NCI-H2081 (cell line): Measurements from ENCODE around the gene HIF1A.
"Not testable (repeated sequence)": the region's sequence is repeated elsewhere in the genome, so short reads cannot be mapped to it uniquely, and the experiment has no call there.

Experiments
- DNase-seq, 2 experiments: peaks; one replicate each; lab custom pipeline; 2025; lab: John Stamatoyannopoulos, UW

HIF1A gene

DNA sequence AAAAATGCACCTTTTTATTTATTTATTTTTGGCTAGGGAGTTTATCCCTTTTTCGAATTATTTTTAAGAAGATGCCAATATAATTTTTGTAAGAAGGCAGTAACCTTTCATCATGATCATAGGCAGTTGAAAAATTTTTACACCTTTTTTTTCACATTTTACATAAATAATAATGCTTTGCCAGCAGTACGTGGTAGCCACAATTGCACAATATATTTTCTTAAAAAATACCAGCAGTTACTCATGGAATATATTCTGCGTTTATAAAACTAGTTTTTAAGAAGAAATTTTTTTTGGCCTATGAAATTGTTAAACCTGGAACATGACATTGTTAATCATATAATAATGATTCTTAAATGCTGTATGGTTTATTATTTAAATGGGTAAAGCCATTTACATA lies 52.0 kb downstream of the HIF1A start:
- no peak for DNase-seq

DNA sequence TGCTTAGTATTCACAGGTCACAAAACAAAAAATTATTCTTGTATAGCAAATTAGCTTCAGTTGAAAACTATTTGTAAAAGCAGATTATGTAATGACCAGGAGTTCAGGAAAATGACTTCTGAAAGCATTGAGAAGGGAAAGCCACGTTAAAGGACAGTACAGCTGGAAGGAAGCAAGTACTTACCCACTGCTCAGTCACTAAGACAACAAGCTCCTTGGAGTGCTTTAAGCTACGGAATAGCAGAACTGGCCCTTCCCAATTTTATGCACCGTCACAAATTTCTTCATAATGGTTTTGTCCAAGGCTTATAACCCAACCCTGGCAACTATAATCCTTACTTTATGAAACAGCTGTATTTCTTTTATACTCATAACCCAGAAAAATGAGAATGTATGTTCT lies 54.0 kb downstream of the HIF1A start:
- DNase-seq, result no peak

DNA sequence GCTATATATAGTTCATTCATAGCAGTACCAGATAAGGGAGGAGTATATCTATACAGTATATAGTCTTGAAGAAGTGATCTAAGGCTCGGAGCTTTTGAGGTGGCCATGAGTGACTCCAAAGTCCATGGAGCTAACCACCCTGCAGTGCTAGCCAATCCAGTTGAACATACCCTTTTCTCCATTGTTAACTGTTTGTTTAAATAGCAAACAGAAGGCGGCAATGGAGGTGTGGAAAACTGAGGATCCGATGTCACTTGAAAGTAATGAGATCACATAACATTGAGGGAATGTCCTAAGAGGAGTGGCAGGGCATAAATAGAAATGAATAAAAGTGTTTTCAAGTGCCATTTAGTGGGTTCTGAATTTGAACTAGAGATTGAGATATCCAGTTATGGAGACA lies 54.6 kb downstream of the HIF1A start:
- peak; percentile 27 to 74 for DNase-seq

DNA sequence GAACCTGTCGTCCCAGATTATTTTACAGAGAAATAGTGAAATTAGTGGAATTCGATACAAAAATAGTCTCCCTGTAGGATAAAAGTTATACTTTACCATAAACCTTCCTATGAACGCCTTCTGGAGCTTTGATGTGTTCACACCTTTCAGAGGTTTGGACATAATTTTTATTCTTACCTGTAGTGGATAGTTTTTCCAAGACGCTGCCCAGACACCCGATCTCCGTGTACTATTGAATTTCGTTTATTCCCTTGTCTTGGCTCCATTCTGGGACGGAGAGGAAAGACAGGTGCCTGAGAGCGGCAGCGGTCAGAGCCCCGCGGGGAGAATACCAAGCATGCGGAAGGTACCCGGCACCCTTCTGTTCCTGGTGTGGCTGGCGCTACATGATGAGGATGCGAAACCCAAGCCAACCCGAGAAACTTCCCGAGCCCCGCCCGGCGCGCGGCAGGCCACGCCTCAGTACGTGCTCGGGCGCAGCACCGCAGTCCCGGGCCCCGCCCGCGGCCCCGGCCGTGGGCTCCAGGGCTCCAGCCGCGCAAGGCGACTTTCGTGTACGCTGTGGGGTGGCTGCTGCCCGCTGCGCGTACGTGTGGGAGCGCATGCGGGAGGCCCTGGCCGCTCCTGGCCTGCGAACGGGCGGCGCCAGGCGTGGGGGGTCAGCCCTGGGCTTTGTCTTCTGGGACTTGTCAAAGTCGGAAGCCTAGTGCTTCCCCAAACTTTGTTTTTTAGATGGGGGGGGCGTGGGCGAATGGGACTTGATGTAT lies 55.6 kb downstream of the HIF1A start:
- peak; percentile 71 to 88 for DNase-seq

DNA sequence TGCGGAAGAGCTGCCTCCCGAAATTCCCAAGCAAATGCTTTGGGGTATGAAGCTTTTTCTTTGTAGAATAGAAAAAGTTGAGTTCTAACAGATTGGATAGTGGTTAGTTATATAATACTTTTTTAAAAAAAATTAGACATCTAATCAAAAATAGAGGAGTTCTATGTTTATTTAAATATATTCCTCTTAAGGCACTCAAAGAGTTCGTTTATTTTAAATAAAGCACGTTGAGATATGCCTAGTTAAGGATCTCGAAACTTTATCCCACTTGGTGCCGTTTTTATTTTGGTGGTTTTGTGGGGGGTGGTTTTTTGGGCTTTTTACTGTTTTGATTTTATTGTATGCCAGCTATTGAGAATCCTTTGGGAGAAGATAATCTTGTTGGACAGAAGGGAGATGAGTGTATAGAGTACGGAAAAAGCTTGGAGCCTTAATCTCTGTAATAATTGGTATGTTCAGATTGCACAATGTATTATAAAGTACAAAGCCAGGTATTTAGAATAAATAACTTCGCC lies 56.2 kb downstream of the HIF1A start:
- no peak for DNase-seq

DNA sequence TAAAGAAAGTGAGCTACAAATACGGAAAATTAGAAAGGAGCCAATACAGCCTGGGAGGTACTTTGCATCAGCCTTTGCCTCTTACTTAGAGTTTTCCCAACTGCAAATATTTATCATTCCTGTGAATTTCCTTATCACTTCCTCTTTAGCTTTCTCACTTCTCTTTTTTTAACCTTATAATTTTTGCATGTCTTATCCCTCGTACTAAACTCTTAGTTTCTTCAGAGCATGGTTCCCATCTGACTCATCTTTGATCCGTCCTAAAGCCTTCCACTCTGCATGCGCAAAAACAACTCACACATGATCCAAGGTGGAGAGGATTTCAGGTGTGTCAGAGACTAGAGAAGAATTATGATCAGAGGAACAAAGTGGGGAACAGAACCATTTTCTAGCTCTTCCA lies 57.3 kb downstream of the HIF1A start:
- no peak for DNase-seq

DNA sequence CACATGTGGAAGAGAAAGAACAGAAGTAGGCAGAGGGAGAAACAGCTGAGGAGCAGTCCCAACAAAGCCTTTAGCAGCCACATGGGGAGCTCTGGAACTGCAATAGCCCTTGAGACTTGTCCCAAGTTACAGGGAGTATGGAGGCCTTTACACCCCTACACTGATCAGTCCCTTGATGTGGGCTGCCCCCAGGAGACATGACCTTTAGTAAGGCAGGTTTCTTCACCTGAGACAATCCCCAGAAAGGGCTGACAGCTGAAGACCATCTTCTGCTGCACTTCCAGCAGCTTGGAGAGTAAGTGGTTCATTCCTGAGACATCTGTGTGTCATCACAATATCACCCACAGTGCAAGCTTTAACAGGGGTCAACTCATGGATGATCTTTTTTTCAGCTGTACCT lies 58.3 kb downstream of the HIF1A start:
- no peak for DNase-seq

DNA sequence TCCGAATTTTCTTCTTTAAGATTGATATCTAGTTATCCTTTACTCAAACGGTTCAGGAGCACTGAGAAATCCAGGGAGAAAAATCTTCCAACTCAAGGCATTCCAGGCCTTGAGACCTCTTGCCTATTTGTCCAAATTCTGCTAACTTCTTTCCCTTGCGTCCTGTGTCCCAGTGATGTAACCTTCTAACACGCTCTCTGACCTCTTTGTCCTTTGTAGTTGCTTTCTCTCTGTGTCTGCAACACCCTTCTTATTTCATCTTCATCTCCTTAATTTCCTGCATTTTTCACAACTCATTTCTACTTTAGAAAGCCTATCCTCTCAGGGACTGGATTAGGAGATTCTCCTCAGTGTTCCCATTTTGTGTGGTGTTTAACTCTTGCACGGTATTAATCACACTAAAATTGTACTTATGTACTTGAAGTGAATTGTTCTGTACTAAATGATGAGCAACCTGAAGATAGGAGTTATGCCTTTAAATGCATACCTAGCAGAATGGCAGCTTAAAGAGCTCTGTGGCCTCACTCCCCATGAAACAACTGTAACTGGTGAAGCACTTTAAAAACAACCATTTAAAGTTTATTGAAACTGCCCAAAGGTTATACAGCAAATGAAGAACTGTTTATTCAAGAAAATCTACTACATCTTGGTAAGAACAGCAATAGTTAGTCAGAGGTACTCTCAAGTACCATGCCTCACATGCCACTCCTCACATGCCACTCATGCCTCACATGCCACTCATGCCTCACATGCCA lies 59.5 kb downstream of the HIF1A start:
- no peak for DNase-seq

DNA sequence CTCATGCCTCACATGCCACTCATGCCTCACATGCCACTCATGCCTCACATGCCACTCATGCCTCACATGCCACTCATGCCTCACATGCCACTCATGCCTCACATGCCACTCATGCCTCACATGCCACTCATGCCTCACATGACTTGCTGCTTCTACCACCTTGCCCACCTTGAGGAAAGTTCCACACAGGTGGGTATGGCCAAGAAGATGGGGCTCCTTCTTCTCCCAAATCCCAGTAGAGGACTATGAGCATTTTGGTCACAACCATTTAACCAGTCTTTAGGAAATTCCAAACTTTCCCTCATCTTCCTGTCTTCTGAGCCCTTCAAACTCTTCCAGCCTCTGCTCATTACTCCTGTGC lies 60.0 kb downstream of the HIF1A start:
- not testable (repeated sequence) for DNase-seq

DNA sequence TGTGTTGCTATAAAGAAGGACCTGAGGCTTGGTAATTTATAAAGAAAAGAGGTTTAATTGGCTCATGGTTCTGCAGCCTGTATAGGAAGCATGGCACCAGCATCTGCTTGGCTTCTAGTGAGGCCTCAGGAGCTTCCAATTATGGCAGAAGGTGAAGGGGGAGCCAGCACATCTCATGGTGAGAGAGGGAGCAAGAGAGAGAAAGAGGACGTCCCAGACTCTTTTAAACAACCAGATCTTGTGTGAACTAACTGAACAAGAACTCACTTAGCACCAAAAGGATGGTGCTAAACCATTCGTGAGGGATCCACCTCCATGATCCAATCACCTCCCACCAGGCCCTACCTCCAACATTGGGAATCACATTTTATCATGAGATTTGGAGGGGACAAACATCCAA lies 60.8 kb downstream of the HIF1A start:
- DNase-seq, result no peak

DNA sequence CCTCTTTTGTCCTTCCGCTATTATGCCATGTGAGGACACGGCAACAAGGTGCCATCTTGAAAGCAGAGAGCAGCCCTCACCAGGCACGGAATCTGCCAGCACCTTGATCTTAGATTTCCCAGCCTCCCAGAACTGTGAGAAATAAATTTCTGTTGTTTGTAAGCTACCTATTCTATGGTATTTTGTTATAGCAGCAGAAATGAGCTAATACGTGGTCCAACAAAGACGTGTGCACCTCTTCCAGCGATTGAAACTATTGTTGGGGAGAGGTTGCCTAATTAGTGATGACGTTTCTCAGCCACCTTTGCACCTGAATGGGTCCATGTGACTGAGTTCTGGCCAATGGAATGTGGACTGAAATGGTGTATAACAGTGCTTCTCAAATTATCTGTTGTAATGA lies 64.6 kb downstream of the HIF1A start:
- DNase-seq, result no peak

DNA sequence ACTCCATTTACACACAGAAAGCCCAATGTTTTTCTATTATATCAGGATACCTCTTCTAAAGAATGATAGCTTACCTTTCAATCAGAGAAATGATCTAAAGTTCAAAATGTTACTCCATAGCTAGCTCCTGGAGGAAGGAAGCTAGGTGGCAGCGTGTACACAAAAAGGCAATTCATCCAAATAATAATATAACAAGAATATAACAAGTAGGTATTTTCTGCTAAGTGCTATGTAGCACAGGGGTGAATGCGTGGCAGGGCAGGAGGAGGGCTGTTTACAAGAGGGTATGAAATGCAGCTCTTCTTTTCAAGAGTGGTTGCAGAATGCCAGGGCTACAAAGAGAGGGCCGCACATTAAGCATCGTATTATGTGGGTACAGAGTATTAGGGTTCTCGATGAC lies 66.2 kb downstream of the HIF1A start:
- DNase-seq, result no peak

DNA sequence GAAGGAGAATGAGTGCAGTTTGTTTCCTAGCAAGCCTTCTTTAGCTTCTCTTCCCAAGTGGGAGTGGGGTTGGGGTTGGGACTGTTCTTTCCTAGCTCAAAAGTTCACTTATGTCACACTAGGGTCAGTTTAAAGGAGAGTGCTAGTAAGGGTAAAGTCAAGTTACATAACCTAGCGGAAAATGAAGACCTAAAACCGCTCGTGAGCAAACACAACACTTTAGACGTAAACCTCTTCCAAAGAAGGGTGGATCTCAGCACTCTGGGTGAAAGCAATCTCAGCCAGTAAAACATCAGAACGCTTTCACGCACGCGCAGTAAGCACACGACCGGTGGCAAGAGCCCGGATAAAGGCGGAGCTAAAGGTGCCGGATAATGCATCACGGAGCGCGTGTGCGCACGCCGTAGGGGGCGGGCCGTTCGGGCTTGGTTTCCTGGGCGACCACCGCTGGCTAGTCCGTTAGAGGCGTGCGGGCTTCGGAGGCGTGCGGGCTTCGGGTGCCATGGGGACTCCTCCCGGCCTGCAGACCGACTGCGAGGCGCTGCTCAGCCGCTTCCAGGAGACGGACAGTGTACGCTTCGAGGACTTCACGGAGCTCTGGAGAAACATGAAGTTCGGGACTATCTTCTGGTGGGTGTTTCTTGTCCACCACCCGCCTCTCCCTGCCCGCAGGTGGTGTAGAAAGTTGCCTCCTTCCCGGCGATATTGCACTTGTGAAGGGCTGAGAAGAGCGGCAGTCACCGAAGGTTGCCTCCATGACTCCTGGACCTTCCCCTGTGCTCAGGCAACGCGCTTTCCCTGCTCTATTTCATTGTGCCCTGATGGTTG lies 66.9 kb downstream of the HIF1A start, which contains the start of gene SNAPC1:
Gene SNAPC1 (plus strand): TSS at position 462 of the 828 bp plus-strand sequence. CDS start 41 bp downstream, at position 503.
- DNase-seq, result peak; percentile 97 to 99

DNA sequence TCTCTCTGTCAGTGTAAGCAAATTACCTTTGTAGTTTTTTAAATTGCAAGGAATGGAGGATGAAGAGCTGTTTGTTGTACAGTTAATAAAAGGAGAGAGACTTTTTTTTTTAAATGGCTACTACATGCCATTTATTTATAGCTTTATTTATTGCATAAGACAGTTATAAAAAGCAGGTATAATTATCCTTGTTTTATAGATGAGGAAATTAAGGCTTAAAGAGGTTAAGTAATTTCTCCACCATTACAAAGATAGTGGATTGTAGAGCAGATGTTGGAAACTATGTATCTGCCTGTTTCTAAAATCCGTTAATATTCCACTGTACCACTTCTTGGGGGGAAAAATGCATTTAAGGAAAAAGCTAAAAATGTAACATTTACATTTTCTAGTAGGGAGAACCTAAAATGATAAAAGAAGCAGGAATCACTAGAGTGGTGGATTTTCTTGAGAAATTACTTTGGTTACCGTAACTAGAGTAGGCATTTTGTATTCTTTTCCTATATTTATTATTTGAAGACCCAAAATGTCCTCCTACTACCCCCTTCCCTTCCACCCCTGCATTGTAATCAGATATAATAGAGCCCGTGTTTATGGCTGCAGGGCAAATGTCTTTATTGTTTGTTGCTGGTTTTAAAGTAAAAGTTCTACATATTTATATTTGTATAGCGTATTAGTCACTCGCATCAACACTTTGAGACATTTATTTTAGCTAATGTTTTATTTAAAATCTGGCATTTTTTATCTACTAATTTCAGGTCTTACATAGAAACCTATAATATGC lies 69.2 kb downstream of the HIF1A start:
- DNase-seq, result peak; percentile 7 to 42

DNA sequence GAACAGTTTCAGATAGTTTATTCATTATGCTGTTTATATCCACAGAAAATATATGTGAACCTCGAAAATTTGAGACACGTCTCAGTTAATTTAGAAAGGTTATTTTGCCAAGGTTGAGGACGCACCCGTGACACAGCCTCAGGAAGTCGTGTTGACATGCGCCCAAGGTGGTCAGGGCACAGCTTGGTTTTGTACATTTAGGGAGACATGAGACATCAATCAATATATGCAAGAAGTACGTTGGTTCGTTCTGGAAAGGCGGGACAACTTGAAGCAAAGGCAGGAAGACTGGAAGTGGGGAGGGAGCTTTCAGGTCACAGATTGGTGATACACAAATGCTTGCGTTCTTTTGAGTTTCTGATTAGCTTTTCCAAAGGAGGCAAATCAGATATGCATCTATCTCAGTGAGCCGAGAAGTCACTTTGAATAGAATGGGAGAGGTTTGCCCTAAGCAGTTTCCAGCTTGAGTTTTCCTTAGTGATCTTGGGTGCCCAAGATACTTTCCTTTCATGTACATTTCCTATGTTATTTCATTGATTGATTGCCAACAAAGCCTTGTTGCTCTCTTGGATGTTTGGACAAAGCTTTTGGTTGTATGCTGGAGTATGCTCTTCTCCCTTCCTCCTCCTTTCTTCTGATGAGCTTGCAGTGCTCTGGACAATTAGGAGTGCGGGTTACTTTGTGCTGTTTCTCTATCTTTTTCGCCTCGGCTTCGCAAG lies 70.1 kb downstream of the HIF1A start:
- DNase-seq, result peak; percentile 65 to 90

DNA sequence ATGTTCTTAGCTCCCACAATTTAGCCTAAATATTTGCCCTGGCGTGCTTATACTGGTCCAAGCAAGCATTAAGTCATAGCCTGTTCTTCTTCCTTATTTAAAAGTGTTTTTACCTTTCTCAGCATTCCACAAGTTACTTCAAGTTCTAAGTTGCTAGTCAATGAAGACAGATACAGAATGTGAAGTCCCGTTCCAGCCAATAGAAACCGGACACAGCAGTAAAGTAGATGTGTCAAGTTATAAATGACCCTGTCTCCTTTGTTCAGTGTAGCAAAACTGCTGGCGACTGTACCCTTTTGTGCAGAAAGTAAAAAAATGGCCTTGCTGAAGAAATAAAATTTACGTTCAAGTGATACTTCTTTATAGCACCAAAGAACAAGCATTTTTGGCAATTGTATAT lies 70.8 kb downstream of the HIF1A start:
- DNase-seq, result peak in 1 of 2 experiments; percentile 8

DNA sequence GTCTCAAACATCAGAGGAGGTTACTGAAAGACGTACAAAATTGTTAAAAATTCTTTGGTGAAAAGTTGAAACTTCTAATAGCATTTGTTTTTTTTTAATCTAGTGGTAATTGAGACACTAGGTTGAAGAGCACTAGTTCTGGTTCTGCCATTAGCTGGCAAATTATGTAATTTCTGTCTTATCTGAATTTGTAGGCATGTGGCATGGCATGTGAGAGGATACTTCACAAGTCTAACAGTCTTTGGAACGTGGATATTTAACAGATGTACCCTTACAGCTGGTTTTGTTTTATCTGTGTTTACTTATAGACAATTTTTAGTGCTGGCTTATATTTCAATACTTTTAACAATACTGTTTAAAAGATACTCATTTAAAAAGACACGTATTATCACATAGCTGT lies 72.9 kb downstream of the HIF1A start:
- DNase-seq, result no peak

DNA sequence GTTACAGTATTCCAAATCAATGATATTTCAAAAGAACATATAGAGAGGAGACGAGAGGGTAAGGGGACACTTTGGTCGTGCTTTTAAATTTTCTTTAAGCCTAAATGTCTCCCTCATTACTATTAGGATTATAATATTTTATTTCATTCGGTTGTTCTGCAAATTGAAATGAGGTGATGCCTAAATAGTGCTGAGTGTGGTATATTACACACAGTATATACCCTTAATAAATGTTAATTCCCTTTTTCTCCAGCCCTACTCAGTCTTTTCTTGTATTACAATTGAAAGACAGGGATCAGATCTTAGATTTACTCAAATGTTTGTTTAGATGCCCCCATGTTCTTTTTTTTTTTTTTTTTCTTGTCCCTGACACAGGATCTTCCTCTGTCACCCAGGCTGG lies 74.6 kb downstream of the HIF1A start:
- DNase-seq, result no peak

DNA sequence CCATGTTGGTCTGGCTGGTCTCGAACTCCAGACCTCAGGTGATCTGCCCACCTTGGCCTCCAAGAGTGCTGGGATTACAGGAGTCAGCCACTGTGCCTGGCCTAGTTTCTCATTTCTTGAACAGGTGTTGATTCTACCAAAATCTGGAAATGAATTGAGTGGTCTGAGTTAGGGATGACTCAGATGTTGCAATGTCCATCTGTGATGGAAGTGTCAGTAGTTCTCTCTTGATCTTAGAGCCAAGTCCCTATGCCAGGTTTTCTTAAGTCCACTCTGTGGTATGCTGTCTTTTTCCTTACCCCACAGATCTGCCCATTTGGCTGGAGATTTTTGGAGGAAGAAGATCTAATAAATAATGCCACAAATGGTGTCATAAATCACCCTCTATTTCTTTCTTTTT lies 79.5 kb downstream of the HIF1A start:
- no peak for DNase-seq

DNA sequence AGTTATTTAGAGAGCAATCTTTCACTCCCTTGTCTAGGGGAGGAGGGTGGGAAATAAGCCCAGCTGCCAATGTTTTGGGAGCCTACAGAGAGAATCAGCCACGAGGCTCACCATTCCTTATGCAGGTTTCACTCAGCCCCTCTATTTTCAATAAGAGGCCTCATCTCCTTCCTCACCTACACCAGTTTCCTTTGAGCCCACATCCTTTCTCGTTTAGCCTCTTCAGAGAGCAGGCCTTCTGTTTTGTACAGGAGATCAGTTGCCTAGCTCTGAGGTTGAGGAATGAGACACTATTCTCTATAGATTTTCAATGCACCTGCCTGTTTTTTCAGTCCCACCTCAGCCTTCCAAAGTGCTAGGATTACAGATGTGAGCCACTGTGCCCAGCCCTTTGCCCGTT lies 84.8 kb downstream of the HIF1A start:
- DNase-seq, result no peak

DNA sequence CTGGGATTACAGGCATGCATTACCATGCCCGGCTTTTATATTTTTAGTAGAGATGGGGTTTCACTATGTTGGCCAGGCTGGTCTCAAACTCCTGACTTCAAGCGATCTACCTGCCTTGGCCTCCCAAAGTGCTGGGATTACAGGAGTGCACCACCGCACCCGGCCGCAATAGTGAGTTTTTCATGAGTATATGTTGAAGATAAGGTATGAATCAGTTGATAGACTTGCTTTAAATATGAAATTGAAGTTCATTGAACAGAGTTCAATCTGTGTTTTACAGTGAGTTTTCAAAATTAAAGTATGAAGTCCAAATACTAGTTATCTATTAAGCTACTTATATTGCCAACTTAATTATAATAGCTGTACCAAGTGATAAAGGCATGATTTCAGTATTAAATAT lies 102.0 kb downstream of the HIF1A start:
- DNase-seq, result no peak
